ENCODE data around the gene ACAP2.

ACAP2 gene

DNA sequence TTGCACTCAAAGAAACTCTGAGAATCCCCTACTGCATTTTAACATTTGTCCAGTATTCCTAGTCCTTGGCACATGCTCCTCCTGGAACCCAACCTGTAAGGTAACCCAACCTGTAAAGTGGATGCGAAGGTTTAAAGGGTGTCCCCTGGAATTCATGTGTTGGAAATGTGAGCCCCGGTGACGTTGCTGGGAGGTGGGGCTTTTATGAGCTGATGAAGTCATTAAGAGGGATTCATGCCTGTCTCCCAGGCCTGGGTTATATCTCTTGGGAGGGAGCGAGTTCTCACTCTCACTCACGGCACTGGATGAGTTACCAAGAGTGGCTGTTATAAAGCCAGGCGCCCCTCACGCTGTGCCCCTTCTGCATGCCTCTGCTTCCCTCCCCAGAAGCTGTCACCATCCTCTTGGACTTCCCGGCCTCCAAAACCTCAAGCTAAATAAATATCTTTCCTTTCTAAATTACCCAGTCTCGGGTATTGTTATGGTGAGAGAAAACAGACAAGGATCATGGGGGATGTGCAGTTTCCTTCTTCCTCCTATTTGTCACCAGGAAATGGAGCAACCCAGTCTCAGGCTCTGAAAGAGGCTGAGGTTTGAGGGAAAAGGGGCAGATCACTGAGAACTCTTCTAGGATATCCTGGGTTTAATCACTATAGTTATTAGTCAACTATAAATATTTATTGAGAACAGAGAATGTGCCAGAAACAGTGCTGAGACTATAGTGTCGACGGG lies 179.5 kb downstream of the ACAP2 start:
- H3K27me3 ChIP-seq (ENCODE audit: insufficient read depth, poor library complexity, severe bottlenecking), result no peaks in the 10 kb centered on the region
- peak; percentile 15; the same call in 1 of the 2 replicates for TF ChIP-seq SPI1 (IDR thresholded peaks at IDR 0.05; ENCODE audit: borderline replicate concordance, low read depth)
- TF ChIP-seq, protein P1, sequence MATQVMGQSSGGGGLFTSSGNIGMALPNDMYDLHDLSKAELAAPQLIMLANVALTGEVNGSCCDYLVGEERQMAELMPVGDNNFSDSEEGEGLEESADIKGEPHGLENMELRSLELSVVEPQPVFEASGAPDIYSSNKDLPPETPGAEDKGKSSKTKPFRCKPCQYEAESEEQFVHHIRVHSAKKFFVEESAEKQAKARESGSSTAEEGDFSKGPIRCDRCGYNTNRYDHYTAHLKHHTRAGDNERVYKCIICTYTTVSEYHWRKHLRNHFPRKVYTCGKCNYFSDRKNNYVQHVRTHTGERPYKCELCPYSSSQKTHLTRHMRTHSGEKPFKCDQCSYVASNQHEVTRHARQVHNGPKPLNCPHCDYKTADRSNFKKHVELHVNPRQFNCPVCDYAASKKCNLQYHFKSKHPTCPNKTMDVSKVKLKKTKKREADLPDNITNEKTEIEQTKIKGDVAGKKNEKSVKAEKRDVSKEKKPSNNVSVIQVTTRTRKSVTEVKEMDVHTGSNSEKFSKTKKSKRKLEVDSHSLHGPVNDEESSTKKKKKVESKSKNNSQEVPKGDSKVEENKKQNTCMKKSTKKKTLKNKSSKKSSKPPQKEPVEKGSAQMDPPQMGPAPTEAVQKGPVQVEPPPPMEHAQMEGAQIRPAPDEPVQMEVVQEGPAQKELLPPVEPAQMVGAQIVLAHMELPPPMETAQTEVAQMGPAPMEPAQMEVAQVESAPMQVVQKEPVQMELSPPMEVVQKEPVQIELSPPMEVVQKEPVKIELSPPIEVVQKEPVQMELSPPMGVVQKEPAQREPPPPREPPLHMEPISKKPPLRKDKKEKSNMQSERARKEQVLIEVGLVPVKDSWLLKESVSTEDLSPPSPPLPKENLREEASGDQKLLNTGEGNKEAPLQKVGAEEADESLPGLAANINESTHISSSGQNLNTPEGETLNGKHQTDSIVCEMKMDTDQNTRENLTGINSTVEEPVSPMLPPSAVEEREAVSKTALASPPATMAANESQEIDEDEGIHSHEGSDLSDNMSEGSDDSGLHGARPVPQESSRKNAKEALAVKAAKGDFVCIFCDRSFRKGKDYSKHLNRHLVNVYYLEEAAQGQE (IDR thresholded peaks at IDR 0.05; ENCODE audit: insufficient replicate concordance, low read depth), result no peak

DNA sequence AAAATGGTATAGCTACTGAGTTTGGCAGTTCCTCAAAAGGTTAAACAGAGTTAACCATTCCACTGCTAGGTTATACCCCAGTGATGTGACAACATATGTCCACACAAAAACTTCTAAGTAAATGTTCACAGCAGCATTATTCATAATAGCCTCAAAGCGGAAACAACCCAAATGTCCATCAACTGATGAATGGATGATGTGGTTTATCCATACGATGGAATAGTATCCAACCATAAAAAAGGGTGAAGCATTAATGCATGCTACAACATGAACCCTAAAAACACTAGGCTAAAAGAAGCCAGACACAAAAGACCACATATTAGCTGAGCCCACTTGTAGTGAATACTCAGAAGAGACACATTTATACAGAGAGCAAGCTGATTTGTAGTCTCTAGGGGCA lies 180.9 kb downstream of the ACAP2 start:
- TF ChIP-seq, protein P1 (IDR thresholded peaks at IDR 0.05; ENCODE audit: insufficient replicate concordance, low read depth), result no peak
- no peak for TF ChIP-seq SPI1 (IDR thresholded peaks at IDR 0.05; ENCODE audit: borderline replicate concordance, low read depth)
- TF ChIP-seq GABPA (IDR thresholded peaks at IDR 0.05; ENCODE audit: low read depth), result no peak
- no peak for TF ChIP-seq POLR2AphosphoS5 (IDR thresholded peaks at IDR 0.05; ENCODE audit: low read depth)
- TF ChIP-seq, protein P2, sequence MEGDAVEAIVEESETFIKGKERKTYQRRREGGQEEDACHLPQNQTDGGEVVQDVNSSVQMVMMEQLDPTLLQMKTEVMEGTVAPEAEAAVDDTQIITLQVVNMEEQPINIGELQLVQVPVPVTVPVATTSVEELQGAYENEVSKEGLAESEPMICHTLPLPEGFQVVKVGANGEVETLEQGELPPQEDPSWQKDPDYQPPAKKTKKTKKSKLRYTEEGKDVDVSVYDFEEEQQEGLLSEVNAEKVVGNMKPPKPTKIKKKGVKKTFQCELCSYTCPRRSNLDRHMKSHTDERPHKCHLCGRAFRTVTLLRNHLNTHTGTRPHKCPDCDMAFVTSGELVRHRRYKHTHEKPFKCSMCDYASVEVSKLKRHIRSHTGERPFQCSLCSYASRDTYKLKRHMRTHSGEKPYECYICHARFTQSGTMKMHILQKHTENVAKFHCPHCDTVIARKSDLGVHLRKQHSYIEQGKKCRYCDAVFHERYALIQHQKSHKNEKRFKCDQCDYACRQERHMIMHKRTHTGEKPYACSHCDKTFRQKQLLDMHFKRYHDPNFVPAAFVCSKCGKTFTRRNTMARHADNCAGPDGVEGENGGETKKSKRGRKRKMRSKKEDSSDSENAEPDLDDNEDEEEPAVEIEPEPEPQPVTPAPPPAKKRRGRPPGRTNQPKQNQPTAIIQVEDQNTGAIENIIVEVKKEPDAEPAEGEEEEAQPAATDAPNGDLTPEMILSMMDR (IDR thresholded peaks at IDR 0.05; ENCODE audit: insufficient read depth, low read length), result no peak
- no peak overlapping the region for H3K27ac ChIP-seq (replicated peaks)
- DNase-seq (ENCODE audit: low read depth in 1 of 2, low spot score in 1 of 2), result no peak
- H3K4me3 ChIP-seq (replicated peaks; ENCODE audit: insufficient read depth, low read length), result no peak overlapping the region
- H3K27me3 ChIP-seq (ENCODE audit: insufficient read depth, poor library complexity, severe bottlenecking), result no peaks in the 10 kb centered on the region

More for the DNA sequence above, 179.5 kb downstream of the ACAP2 start:
- Histone ChIP-seq H3K4me3 (replicated peaks; ENCODE audit: insufficient read depth, low read length) (no peak overlapping the region), H3K27ac (replicated peaks) (no peak overlapping the region)
- peak in 1 of 2 experiments; percentile 52 for DNase-seq (ENCODE audit: low read depth in 1 of 2, low spot score in 1 of 2)

DNA sequence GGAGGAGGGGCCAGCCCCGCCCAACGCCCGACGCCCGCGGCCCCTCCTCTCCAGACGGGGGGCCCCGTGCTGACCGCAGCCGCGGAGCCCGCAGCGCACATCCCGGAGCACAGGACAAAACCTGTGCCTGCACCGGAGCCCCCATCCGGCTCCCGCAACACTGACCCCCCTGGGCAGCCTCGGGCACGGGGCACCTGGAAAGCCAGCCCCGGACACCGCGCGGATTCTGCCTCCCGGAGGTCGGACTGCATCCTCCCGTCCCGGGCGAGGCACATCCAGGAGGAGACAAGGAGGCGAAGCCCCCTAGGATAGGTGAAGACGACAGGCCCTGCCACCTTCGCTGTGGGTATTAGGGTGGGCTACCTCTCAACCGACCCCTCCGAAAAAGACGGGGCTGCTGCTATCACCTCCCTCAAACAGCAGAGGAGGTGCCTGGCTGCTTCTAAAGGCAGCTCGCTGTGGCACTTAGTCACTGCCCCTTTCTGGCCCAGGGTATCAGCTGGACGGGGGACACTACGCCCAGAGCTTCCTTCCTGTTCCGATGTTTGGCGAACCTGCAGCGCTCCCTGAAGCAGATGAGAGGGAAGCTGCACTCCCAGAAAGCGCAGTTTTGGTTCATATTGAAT lies 182.4 kb downstream of the ACAP2 start:
- Histone ChIP-seq H3K27me3 (ENCODE audit: insufficient read depth, poor library complexity, severe bottlenecking) (no peaks in the 10 kb centered on the region), H3K4me3 (replicated peaks; ENCODE audit: insufficient read depth, low read length) (peak overlapping the region; percentile 64), H3K27ac (replicated peaks) (peak overlapping the region; percentile 71)
- TF ChIP-seq, protein P1 (IDR thresholded peaks at IDR 0.05; ENCODE audit: insufficient replicate concordance, low read depth), result no peak
- TF ChIP-seq SPI1 (IDR thresholded peaks at IDR 0.05; ENCODE audit: borderline replicate concordance, low read depth) (no peak), POLR2AphosphoS5 (IDR thresholded peaks at IDR 0.05; ENCODE audit: low read depth) (peak; percentile 33; the same call in 1 of the 2 replicates), GABPA (IDR thresholded peaks at IDR 0.05; ENCODE audit: low read depth) (0 out of 2 replicates have a peak, but pooled peaks have one; percentile 24)
- TF ChIP-seq, protein P2 (IDR thresholded peaks at IDR 0.05; ENCODE audit: insufficient read depth, low read length), result no peak
- peak; percentile 33 to 72 for DNase-seq (ENCODE audit: low read depth in 1 of 2, low spot score in 1 of 2)
